Liver (tissue), 3 donors: ENCODE results near the gene RNPEPL1.

Experiments
- CTCF ChIP-seq: fragments of 150-350 bp; IDR thresholded peaks from 2 replicates; pipeline ENCODE4 v1.5.1; 2017; ENCODE audit warnings: improper control_type of control experiment, low read depth, low read length; ENCODE audit not compliant: missing input control
- EGR1 ChIP-seq, 2 donors: IDR thresholded peaks; 2 replicates each; pipeline ENCODE4 v1.6.1; 2016 to 2018; ENCODE audit warnings: antibody characterized with exemption in 2 of 2, low read depth in 2 of 2
- GABPA ChIP-seq, 2 donors: IDR thresholded peaks in 1 of 2; conservative IDR thresholded peaks in 1 of 2; 2 replicates each; pipeline ENCODE4 v1.6.1; 2016; ENCODE audit warnings: antibody characterized with exemption in 2 of 2, mild to moderate bottlenecking in 1 of 2, moderate library complexity in 1 of 2
- JUND ChIP-seq, 2 donors: IDR thresholded peaks; 2 replicates each; pipeline ENCODE4 v1.6.1; 2016; ENCODE audit warnings: antibody characterized with exemption in 2 of 2
- RAD21 ChIP-seq, 2 donors: IDR thresholded peaks; 2 replicates each; pipeline ENCODE4 v1.6.1; 2016; ENCODE audit warnings: antibody characterized with exemption in 2 of 2, mild to moderate bottlenecking in 2 of 2
- TAF1 ChIP-seq: conservative IDR thresholded peaks from 2 replicates; pipeline ENCODE4 v1.6.1; 2016; ENCODE audit warnings: antibody characterized with exemption, mild to moderate bottlenecking
- YY1 ChIP-seq: IDR thresholded peaks from 2 replicates; pipeline ENCODE4 v1.6.1; 2016; ENCODE audit warnings: antibody characterized with exemption, mild to moderate bottlenecking
- ZBTB33 ChIP-seq: IDR thresholded peaks from 2 replicates; pipeline ENCODE4 v1.6.1; 2016; ENCODE audit warnings: antibody characterized with exemption
- TF ChIP-seq, protein P1 (sequence below): IDR thresholded peaks from 2 replicates; pipeline ENCODE4 v1.6.1; 2016; ENCODE audit warnings: antibody characterized with exemption
- TF ChIP-seq, protein P2 (sequence below): IDR thresholded peaks from 2 replicates; pipeline ENCODE4 v1.6.1; 2016; ENCODE audit warnings: antibody characterized with exemption
- donor health status: healthy.
- donor health status: healthy.

DNA sequence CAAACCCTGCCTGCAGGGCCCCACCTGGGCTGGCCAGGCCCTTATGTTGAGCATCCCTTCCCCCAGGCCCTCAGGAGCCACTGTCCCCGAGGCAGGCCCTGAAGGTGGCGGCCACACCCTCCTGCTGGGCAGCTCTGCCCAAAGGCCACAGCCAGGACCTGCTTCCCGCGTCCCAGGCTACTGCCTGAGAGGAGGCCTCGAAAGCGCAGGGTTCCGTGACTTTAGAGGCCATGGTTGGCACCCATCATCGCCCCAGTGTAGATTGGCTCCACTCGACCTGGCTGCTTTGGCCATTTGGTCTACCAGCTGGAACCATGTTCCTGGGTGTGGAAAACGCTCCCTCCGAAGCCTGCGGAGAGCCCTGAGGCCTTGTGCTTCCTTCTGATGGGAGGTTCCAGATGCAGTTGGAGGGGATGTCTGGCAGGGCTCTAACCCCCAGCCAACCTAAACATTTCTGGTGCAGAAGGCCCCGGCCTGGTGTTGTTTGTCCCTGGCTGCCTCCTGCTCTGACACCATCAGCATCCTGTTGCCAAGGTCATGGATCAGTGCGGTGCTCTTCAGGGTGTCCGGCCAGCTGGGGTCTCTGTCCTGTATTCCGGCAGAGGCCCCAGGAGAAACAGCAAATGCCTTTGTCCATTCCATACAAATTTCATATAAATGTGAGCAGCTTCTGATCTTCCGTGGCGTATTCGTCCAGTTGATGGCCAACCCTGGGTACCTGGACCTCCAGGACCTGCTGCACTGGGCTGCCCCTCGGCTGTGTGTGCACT is 33.0 kb downstream of the RNPEPL1 start:
- TF ChIP-seq CTCF: no peak
- no peak for TF ChIP-seq RAD21 (IDR thresholded peaks at IDR 0.05)
- TF ChIP-seq ZBTB33: no peak
- TF ChIP-seq YY1: no peak
- TF ChIP-seq, protein P1, sequence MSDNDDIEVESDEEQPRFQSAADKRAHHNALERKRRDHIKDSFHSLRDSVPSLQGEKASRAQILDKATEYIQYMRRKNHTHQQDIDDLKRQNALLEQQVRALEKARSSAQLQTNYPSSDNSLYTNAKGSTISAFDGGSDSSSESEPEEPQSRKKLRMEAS: no peak
- no peak for TF ChIP-seq TAF1
- TF ChIP-seq, protein P2, sequence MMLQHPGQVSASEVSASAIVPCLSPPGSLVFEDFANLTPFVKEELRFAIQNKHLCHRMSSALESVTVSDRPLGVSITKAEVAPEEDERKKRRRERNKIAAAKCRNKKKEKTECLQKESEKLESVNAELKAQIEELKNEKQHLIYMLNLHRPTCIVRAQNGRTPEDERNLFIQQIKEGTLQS: no peak
- TF ChIP-seq EGR1 (IDR thresholded peaks at IDR 0.05; ENCODE audit: low read depth in 2 of 2): no peak
- no peak for TF ChIP-seq JUND (IDR thresholded peaks at IDR 0.05)
- no peak for TF ChIP-seq GABPA (IDR thresholded peaks at IDR 0.05 in 1 of 2, conservative IDR thresholded peaks at IDR 0.05 in 1 of 2)
